Activated T-helper 1 cell treated with Interleukin-2 at 50 U/mL for 16 hours (primary cell): Measurements from ENCODE around the gene GLIS1.
"Not testable (repeated sequence)": the region's sequence is repeated elsewhere in the genome, so short reads cannot be mapped to it uniquely, and the experiment has no call there.

Experiments
- DNase-seq: peaks from one replicate; pipeline ENCODE4 v3.0.0-alpha.2; 2020; ENCODE audit warnings: low read depth

Gene GLIS1

GRCh38 chr1:53559854-53560580 lies 178.9 kb downstream of the GLIS1 start:
- no peak for DNase-seq

- DNase-seq = no peak
Observed at GRCh38 chr1:53559391-53559815, 179.6 kb downstream of the GLIS1 start.

GRCh38 chr1:53558739-53559315 lies 180.1 kb downstream of the GLIS1 start:
- no peak for DNase-seq

GRCh38 chr1:53557830-53558738 lies 180.9 kb downstream of the GLIS1 start:
- no peak for DNase-seq

- DNase-seq = no peak
Observed at GRCh38 chr1:53557369-53557768, 181.6 kb downstream of the GLIS1 start.

- DNase-seq = no peak
Observed at GRCh38 chr1:53556657-53557227, 182.2 kb downstream of the GLIS1 start.

GRCh38 chr1:53555620-53556326 lies 183.2 kb downstream of the GLIS1 start:
- DNase-seq = not testable (repeated sequence)

- no peak for DNase-seq
Observed at GRCh38 chr1:53554592-53555305, 184.2 kb downstream of the GLIS1 start.

- no peak for DNase-seq
Observed at GRCh38 chr1:53553734-53554509, 185.0 kb downstream of the GLIS1 start.

- DNase-seq = no peak
Observed at GRCh38 chr1:53552981-53553733, 185.8 kb downstream of the GLIS1 start.

- DNase-seq = no peak
Observed at GRCh38 chr1:53552146-53552861, 186.7 kb downstream of the GLIS1 start.

- no peak for DNase-seq
Observed at GRCh38 chr1:53551428-53551995, 187.5 kb downstream of the GLIS1 start.

GRCh38 chr1:53550201-53550741 lies 188.7 kb downstream of the GLIS1 start:
- DNase-seq = no peak

GRCh38 chr1:53549781-53550180 lies 189.2 kb downstream of the GLIS1 start:
- DNase-seq = no peak

GRCh38 chr1:53549287-53549686 lies 189.7 kb downstream of the GLIS1 start:
- no peak for DNase-seq

- DNase-seq = no peak
Observed at GRCh38 chr1:53548031-53548491, 190.9 kb downstream of the GLIS1 start.

GRCh38 chr1:53547231-53547790 lies 191.7 kb downstream of the GLIS1 start:
- no peak for DNase-seq
